Spleen (tissue), 7 donors: Measurements from ENCODE around the gene HOXC12.

Experiments used
- POLR2AphosphoS5 ChIP-seq, 3 donors: sonication (generic); formaldehyde crosslinking; IDR thresholded peaks; one replicate each; pipeline ENCODE4 v1.5.1; 2017; ENCODE audit warnings: antibody characterized with exemption in 3 of 3
- TF ChIP-seq, protein P1 (sequence below), 11 experiments: fragments of 200-600 bp in 7 of 11; fragments of 450-650 bp in 4 of 11; sonication (generic) in 4 of 11; IDR thresholded peaks in 8 of 11; conservative IDR thresholded peaks in 3 of 11; 1 replicate in 7 of 11; 2 replicates in 4 of 11; pipeline versions ENCODE4 v1.4.0 to v1.8.0; 2016 to 2021; ENCODE audit warnings: antibody characterized with exemption in 11 of 11, inconsistent platforms in 4 of 11, mild to moderate bottlenecking in 1 of 11
- donor health status: DM: no; HTN: no; CAD: no; lungs with moderate emphysema.
- donor health status: DM: no; HTN: no; CAD: no.
- donor health status: DM: no; HTN: no; CAD: no.

DNA sequence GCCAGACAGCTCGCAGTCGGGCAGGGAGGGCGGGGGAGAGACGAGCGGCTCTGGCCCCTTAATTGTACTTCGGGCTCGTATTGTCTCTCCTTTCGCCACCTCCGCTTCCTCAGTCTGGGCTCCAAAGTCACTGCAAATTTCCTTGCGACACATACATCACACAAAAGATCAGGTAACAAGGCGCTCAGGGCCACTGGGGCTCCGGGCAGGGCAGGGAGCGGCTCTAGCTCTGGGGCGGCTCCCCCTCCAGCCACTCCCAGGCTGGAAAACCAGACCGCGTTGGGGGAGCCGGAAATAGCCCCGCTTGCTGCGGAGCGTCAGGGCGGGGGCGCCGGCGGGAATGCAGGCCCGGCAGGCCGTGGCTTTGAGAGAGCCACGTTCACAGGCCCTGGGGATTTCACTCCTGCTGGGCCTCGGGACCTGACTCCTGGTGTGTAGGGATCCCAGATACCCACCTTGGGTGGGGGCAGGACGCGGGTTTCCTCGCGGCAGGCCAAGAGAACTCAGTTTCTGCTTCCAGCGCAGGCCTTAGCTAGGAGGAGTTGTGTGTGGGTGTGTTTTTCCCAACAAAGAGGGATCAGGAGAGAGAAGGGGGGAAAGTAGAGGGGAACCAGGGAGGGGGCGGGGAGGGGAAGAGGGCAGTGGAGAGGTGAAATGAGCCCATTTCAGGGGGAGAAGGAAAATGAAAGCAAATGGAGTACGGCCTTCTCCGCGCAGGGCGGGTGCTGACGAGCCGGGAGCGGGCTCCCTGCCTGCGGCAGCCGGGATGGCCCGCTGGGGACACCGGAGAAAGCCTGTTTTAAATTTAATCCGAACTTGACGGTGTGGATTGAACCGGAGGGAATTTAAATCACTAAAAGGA is 40.9 kb downstream of the HOXC12 start:
- TF ChIP-seq, protein P1, sequence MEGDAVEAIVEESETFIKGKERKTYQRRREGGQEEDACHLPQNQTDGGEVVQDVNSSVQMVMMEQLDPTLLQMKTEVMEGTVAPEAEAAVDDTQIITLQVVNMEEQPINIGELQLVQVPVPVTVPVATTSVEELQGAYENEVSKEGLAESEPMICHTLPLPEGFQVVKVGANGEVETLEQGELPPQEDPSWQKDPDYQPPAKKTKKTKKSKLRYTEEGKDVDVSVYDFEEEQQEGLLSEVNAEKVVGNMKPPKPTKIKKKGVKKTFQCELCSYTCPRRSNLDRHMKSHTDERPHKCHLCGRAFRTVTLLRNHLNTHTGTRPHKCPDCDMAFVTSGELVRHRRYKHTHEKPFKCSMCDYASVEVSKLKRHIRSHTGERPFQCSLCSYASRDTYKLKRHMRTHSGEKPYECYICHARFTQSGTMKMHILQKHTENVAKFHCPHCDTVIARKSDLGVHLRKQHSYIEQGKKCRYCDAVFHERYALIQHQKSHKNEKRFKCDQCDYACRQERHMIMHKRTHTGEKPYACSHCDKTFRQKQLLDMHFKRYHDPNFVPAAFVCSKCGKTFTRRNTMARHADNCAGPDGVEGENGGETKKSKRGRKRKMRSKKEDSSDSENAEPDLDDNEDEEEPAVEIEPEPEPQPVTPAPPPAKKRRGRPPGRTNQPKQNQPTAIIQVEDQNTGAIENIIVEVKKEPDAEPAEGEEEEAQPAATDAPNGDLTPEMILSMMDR (IDR thresholded peaks at IDR 0.05 in 8 of 11, conservative IDR thresholded peaks at IDR 0.05 in 3 of 11) = no peak
- TF ChIP-seq POLR2AphosphoS5 (IDR thresholded peaks at IDR 0.05) = peak in 1 of 3 donors; percentile 62
